GM18526 (cell line): ENCODE data around the gene PSTPIP1.

Experiments
- POLR2A ChIP-seq: IDR thresholded peaks from 3 replicates; pipeline ENCODE4 v1.6.1; 2011; ENCODE audit not compliant: insufficient read length; ENCODE audit errors: extremely low read depth

Gene PSTPIP1

DNA sequence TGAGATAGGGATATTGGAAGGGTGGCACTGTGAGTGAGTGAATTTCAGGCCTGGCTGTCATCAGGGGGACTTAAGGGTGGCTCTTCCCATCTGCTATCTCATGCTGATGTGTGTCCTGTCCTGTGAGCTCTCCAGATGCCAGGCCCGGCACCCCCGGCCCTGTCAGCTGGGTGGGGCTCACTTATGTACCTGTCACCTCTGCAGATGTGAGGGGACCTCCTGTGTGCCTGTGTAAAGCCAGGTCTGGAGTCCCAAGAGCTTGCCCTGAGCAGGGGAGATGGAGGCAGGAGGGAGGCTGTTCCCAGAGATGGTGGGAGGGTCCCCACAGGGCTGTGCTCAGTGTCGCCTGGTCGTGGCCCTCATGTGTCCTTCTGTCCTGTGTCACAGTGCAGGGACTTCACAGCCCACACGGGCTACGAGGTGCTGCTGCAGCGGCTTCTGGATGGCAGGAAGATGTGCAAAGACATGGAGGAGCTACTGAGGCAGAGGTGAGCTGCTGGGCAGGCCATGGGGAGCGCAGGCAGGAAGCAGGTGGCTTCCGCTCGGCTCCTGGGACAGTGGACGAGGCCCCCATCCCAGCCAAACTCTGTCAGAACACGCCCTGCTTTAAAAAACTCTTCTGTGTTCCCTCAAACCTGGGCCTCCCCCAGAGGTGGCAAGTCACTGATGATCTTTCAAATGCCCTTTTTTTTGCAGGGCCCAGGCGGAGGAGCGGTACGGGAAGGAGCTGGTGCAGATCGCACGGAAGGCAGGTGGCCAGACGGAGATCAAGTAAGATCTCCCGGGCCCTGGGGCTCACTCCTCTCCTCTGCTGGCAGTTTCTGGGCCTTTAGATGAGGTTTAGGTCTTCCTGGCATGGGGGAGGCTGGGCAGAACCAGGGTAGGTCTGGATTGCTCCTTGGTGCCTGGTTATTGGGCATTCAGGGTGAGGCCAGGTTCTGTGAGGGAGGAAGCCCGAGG lies 23.1 kb downstream of the PSTPIP1 start:
- no peak for TF ChIP-seq POLR2A

DNA sequence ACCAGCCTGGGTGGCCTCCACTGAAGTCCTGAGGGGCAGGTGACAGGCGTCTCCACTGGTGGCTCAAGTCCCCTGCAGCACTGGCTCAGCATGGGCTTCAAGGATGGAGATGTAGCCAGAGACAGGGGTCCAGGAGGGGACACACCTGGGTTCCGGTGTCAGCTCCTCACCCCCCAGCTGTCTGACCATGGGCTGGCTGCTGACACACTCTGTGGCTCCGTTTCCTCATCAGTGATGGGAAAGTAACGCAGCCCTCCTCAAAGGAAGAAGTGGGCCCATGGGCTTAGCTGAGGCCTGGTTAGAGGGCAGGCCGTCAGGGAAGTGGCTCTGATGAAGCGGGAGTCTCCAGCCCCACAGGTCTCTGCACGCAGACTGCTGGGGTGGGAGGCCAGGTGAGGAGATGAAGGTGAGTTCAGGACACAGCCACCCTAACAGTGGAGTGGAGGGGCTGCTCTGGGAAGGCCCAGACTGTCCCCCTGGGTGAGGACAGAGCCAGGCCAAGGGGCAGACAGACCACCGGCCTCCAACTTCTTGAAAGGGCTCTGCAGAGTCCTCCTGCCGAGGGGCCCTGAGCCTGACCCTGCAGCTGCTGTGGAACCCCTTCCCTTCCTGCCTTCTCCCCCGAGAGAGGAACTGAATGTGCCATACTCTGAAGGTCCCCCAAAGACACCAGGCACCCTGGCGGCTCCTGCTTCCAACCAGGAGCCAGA lies 24.0 kb downstream of the PSTPIP1 start:
- TF ChIP-seq POLR2A = no peak

DNA sequence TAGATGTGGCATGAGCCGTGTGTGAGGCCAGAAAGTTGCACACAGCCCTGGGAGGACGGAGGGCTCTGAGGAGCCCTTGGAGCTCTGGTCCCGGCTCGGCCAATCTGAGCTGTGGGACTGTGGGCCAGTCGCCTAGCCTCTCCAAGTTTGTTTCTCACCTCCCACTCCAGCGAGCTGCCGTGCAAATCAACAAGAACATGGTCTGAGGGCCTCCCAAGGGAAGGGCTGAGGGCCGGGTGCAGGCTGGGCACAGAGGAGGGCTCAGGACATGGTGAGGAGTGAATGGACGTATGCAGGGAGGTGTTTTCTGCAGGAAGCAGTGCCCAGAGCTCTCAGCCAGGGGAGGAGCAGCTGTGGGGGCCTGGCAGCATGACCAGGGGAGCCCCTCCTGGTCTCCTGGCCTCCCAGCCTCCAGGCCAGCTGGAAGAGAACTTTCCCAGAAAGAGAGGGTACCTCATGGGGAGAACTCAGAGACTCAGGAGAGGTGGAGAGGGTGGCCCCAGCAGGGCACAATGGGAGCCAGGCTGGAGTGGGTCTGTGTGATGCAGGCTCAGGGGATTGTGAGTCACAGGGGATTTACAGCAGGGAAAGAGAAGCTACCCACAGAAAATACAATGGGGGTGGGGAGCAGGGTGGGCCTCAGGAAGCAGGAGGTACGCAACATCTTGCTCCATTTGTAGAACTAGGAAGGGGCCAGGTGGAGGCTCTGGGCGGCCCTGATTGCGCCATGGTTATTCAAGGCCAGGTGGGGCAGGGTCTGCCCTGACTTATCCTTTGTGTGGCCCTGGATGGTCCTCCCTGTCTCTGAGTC lies 24.8 kb downstream of the PSTPIP1 start:
- TF ChIP-seq POLR2A = no peak

DNA sequence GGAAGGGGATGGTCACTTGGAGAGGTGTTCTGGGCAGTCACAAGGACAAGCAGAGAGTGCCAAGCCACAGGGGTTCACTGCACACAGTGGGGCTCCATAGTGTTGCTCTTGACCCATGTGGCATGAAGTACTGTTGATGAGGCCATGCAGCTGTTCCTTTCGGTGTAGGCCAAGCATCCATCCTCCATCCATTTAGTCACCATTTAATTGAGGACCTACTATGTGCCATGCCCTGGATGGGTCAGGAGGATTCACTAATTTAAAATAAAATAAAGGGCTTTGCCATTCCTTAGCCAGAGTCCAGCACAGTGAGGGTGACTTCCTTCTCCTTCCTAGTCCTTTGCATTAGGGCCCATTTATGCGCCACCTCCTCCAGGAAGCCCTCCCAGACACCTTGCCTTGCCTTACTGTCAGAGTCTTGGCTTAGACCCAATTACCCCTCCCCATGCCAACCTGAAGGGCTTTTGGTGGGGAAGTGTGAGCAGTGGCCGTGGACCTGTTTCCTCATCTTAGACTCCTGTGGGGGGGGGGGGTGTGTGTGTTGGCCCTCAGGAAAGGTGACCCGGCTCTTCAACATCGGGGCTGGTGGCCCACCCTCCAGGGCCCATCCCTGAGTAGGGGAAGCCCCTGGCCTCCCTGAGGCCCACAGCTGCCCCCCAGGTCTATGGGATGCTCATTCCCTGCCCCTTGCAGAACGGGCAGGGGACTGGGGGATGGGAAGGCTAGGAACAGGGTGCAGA lies 25.6 kb downstream of the PSTPIP1 start:
- TF ChIP-seq POLR2A = no peak

DNA sequence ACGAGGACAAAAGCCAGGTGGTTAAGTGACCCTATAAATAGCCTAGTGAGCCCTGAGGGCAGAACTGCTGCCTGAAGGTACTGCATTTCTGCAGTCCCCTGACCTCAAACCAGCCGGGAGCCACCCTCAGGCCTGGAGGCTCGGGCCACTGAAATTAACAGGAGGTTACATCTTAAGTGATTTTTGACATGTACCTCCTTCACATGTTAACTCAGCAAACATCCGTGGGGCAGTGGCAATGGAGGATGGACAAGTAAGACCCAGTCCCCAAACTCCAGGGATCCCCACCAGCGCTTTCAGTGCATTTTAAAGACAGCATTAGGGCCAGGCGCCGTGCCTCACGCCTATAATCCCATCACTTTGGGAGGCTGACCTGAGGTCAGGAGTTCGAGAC lies 26.2 kb downstream of the PSTPIP1 start:
- TF ChIP-seq POLR2A = no peak

DNA sequence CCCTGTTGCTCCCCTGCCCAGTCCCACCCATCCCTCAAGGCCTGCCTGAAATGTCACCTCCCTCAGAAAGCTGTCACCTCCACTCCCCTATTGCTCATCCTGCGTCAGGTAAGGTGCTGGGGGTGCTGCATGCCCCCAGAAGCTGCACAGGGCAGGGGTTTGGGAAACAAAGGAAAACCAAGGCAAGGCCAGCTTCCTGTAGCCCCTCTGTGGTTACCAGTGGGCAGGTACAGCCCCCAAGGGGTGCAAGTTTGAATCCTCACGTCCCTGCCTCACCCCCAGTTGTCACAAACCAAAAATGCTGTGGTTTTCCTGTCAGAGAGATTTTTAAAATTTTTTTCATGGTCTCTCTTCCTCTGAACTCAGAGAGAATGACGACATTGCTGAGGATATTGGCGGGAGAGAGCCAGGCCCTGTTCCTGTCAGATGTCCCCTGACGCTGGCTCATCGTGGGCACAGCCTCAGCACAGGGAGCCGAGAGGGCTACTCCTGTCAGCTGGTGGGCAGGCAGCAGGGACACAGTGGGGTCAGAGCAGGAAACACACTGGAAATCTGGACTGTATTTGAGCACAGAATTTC lies 27.0 kb downstream of the PSTPIP1 start:
- no peak for TF ChIP-seq POLR2A

DNA sequence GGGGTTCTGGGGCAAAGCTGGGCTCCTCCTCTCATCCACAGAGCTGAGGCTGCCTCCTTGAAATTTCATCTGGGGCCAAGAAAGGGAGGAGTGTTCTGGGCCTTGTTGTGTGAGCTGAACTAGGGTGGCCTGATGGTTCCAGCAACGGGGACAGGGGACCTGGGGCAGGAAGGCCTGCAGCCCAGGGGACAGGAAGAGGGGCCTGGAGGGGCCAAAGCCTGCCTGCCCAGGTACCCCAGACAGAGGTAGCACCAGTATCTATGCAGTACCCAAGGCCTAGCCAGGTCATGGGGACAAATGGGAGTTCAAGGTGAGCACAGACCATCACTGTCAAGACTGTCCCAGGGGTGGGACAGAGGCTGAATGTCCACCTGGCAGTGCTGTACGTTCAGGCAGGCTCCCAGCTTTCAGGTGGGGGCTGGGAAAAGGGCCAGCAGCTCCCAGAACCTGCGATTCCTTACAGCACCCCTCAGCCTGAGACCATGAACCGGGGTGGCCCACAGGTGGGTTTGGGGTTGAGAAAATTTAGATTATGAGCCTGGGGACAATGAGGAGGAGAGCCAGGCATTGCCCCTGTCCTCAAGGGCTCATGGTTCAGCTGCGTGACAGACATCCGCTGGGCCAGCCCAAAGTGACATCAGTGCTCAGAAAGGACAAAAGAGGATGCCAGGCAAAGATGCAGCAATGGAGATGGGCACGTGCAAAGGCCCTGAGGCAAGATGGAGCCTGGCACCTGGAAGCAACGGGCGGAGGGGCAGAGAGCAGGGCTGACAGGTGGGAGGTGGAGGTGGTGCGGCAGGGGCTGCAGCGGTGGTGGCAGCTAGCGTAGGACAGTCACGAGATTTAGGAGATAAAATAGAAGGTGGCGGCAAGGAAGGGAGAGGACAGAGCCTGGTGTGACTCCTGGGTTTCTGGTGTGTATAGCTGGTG lies 28.0 kb downstream of the PSTPIP1 start:
- no peak for TF ChIP-seq POLR2A

DNA sequence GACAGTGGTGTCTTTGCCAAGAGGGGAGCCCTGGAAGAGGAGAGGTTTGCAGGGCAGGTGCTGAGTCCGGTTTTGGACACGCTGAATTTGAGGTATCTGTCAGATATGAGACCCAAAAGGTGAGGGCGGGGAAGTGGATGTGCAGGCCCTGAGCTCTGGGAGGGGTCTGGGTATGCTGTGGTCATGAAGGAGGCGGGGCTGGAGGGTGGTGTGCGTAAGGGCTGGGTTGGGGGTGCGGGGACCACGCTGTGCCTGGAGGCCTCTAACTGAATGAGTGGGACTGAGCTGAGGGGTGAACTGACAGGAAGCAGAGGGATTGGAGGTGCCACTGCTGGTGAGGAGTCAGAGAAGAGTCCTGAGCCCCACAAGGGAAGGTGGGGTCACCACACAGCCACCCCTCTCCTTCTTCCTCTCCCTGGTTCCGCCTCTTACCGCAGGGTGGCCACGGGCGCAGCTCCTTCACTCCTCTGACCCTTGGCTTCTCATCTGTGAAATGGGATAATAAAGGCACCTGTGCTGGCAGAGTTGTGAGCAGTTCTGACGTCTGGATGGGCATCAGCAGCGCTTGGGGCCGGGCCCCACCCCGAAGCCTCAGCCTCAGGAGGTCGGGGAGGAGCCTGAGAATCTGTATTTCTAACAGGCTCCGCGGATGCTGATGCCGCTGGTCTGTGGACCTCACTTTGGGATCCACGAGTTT lies 28.8 kb downstream of the PSTPIP1 start:
- TF ChIP-seq POLR2A = no peak

DNA sequence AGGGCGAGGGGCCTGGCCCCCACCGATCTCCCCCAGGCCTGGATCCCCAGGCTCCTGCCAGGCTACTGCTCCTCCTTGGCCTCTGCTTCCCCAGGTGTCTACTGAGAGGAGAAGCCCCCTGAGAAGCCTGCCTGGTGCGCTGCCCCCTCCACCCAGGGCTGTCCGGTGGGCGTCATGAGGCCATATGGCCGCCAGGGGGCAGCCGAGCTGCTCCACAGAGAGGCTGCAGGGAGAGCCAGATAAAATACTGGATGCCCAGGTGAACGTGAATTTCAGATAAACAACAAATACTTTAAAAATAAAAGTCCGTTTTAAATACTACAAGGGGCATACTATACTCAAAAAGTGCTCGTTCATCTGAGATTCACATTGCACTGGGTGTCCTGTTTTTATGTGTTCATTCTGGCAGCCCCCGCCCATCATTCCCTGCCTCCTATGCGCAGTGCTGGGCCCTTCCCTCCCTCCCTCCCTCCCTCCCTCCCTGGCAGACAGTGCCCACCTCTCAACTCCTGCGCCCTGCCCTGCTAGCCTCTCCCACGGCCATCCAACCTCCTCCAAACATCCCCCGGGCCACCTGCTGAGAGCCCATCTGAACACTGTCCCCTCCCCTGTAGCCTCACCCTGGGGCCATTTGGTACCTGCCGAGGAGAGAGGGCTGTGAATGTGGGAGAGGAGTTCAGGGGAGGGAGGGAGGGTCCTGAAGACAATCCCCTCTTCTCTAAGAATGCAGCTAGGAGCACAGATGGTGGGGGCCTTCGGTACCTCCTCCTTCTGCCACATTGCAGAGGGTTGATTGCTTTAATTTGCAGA lies 29.6 kb downstream of the PSTPIP1 start:
- no peak for TF ChIP-seq POLR2A

DNA sequence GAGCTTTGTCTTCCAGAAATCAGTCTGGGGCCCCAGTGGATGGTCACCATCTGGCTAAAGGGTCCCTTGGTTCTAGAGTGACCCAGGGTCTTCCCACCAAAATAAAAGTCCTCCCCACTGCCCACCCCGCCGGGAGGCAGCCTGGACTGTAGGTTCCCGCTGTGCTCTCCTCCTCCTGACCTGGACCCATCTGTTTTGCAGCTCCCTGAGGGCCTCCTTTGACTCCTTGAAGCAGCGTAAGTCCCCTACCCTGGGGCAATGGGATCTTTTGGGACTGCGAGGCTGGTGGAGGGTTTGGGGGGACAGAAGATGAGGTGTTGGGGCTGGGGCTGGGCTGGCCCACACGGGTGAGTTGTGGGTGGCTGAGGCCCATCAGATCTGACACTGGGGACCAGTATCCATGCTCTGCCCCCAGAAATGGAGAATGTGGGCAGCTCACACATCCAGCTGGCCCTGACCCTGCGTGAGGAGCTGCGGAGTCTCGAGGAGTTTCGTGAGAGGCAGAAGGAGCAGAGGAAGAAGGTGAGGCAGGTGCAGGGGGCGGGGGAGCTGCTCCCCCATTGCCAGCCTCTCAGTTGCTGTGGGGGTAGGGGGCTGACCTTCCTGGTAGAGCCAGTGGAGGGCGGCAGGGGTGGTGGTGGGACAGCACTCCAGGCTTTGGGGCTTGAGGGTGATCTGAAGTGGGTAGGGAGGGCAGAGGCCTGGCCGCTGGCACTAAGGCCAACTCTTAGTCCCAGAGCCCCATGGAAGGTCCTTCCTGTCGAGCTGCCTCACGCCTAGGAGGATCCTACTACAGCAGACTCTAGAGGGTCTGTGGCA lies 30.4 kb downstream of the PSTPIP1 start:
- TF ChIP-seq POLR2A = no peak

DNA sequence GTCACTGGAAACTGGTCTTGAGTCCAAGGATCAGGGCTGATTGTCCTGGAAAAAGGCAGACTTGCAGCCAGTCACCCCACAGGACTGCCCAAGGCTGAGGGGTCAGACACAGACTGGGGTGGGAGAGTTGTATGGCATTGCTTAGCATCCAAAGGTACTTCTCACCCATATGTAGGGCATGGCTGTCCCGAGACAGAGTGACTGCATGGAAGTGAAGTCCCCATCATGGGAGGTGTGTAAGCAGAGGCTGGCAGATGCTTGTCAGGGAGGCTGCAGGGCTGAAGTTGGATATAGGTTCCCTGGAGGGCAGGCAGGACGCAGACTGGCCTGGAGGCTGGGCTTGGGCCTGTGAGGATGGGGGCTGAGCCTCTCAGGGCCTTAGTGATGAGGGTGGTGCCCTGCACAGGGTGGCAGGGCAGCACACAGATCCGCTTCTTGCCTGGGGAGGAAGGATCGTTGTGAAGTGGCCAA lies 31.1 kb downstream of the PSTPIP1 start:
- no peak for TF ChIP-seq POLR2A
